ENCODE results near the gene EFCC1. TPM values are rescaled to one million over a fixed set of nuclear protein-coding genes. Genes with fewer than 3 reads are reported as not detected.

The EFCC1 gene
- total and polyA plus RNA-seq, 2 of the 8 experiments (the other 6 are each of a cell fraction or from before 2014, with no cell fraction given), result 0.14 to 0.37 TPM

DNA sequence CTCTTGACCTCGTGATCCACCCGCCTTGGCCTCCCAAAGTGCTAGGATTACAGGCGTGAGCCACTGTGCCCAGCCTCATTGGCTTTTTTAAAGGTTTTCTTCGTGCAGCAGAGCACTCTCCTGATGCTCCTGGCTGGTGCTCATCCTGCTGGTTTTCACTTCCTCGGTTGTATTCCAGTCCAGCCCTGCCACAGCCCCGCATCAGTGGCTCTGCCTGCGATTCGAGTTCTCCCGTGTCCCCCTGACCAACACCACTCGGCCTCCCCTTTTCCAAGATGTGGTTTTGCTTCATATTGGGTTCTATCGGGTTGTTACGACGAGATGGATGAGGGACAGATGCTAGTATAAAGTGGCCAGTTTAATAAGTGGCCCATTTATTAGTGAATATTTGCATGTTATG is 27.8 kb downstream of the EFCC1 start (continued):
- no peak for TF ChIP-seq BACH1 (IDR thresholded peaks at IDR 0.05; ENCODE audit: low read length)
- TF ChIP-seq JUN (IDR thresholded peaks at IDR 0.05; ENCODE audit: low read depth, low read length), result no peak
- no peak for TF ChIP-seq SP1 (IDR thresholded peaks at IDR 0.05; ENCODE audit: low read depth, low read length)
- TF ChIP-seq KDM4A (IDR thresholded peaks at IDR 0.05; ENCODE audit: low read depth, low read length, severe bottlenecking), result no peak
- no peak for TF ChIP-seq RXRA (IDR thresholded peaks at IDR 0.05; ENCODE audit: insufficient read depth, low read depth, low read length)
